Spleen (tissue), 11 donors: ENCODE data around the gene NFAT5. TPM values are rescaled to one million over a fixed set of nuclear protein-coding genes. Genes with fewer than 3 reads are reported as not detected.

Source experiments
- DNase-seq: peaks from one replicate; pipeline ENCODE4 v3.0.0-alpha.2; 2020
- H3K27ac ChIP-seq, 8 donors: fragments of 200-600 bp; sonication (generic) in 7 of 8; 1 replicate in 4 of 8; 2 replicates in 4 of 8; pipeline versions ENCODE4 v1.5.0 to v1.8.0; 2016 to 2021; ENCODE audit warnings: inconsistent platforms in 4 of 8, mild to moderate bottlenecking in 4 of 8, moderate library complexity in 1 of 8
- H3K27me3 ChIP-seq, 7 donors: fragments of 200-600 bp; sonication (generic) in 6 of 7; replicated peaks in 1 of 7; 1 replicate in 4 of 7; 2 replicates in 3 of 7; pipeline versions ENCODE4 v1.5.0 to v1.8.0; 2016 to 2021; ENCODE audit warnings: inconsistent platforms in 3 of 7, mild to moderate bottlenecking in 1 of 7
- H3K36me3 ChIP-seq, 6 donors: fragments of 200-600 bp; sonication (generic) in 5 of 6; 1 replicate in 4 of 6; 2 replicates in 2 of 6; pipeline versions ENCODE4 v1.5.0 to v1.8.0; 2016 to 2021; ENCODE audit warnings: inconsistent platforms in 2 of 6
- H3K4me1 ChIP-seq, 6 donors: fragments of 200-600 bp; sonication (generic) in 5 of 6; 1 replicate in 3 of 6; 2 replicates in 3 of 6; pipeline versions ENCODE4 v1.5.0 to v1.8.0; 2016 to 2021; ENCODE audit warnings: inconsistent platforms in 3 of 6
- H3K4me3 ChIP-seq, 8 donors: fragments of 200-600 bp; sonication (generic) in 7 of 8; 1 replicate in 4 of 8; 2 replicates in 4 of 8; pipeline versions ENCODE4 v1.5.0 to v1.8.0; 2016 to 2021; ENCODE audit warnings: inconsistent platforms in 4 of 8, mild to moderate bottlenecking in 4 of 8, moderate library complexity in 2 of 8
- H3K9me3 ChIP-seq, 8 donors: fragments of 200-600 bp; sonication (generic) in 7 of 8; 1 replicate in 4 of 8; 2 replicates in 4 of 8; pipeline versions ENCODE4 v1.5.0 to v1.8.0; 2016 to 2021; ENCODE audit warnings: inconsistent platforms in 4 of 8
- POLR2A ChIP-seq, 3 donors: fragments of 450-650 bp; IDR thresholded peaks; one replicate each; pipeline ENCODE4 v1.5.1; 2017; ENCODE audit warnings: antibody characterized with exemption in 3 of 3, mild to moderate bottlenecking in 1 of 3
- POLR2AphosphoS5 ChIP-seq, 3 donors: sonication (generic); formaldehyde crosslinking; IDR thresholded peaks; one replicate each; pipeline ENCODE4 v1.5.1; 2017; ENCODE audit warnings: antibody characterized with exemption in 3 of 3
- WGBS, 5 donors: extraction: QIAGEN DNeasy Blood & Tissue Kit in 3 of 5; methylation state at CpG; one replicate each; pipeline versions ENCODE4 v1.1.5 to v1.1.7; 2013 to 2018; 5-methylcytosine and 5-hydroxymethylcytosine counted together
- intact Hi-C: fragments of 100-400 bp; cut with DNase I; formaldehyde crosslinking; loops from one replicate; pipeline ENCODE4 v1.15.0; 2023; ENCODE audit warnings: low total_unique reads
- polyA plus RNA-seq, 3 donors: library from polyadenylated mRNA; stranded (reverse); fragments of 200-250 nt; gene quantifications; one replicate each; pipeline ENCODE4 v1.2.1, GENCODE V29; 2013
- total RNA-seq, 7 donors: library from RNA; depleted of rRNA in 3 of 7; stranded (reverse); fragments of >200 nt in 3 of 7; fragmentation: NEBNext Ultra II Directional in 4 of 7; extraction: Animal tissue kit (Norgen Biotek cat#: 25700) in 4 of 7; gene quantifications; one replicate each; pipeline versions ENCODE4 v1.1.0 to v1.2.1, GENCODE V29; 2016 to 2021
- TF ChIP-seq, protein P1 (sequence below), 11 experiments: fragments of 200-600 bp in 7 of 11; fragments of 450-650 bp in 4 of 11; sonication (generic) in 4 of 11; IDR thresholded peaks in 8 of 11; conservative IDR thresholded peaks in 3 of 11; 1 replicate in 7 of 11; 2 replicates in 4 of 11; pipeline versions ENCODE4 v1.4.0 to v1.8.0; 2016 to 2021; ENCODE audit warnings: antibody characterized with exemption in 11 of 11, inconsistent platforms in 4 of 11, mild to moderate bottlenecking in 1 of 11
- donor health status: healthy with polysubstance abuse.
- donor health status: DM: no; HTN: no; CAD: no; lungs with moderate emphysema.
- donor health status: DM: no; HTN: no; CAD: no.
- donor health status: Bipolar disorder and iron deficiency.
- donor health status: healthy.
- donor health status: DM: no; HTN: no; CAD: no.
- donor health status: DM: yes; HTN: yes; CAD: no.

NFAT5 gene
- total and polyA plus RNA-seq, 10 donors, result 0.79 to 96.8 (median 54.5) TPM

DNA sequence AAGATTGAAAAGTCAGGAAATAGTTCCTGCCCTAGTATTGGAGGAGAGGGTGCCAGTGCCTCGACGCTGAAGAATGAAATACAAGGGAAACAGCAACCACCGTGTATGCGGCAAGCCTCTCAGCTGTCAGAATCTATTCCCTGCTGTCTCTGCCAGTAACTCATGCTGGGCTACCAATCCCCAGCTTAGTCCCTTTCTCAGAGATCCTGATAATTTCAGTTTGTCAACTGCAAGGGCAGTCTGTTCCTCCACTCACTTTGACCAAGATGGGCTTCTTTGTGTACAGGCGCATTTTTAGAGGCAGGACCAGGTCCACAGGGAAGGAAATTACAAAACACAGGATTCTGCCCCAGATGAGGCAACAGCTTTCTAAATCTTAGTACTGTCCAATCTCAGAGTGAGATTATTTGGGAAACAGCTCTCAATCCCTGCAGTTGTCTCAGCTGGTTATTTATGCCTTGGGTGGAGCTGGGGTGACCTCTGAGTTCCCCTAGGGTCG lies 159.3 kb downstream of the NFAT5 start:
- no peaks in the 10 kb centered on the region for H3K36me3 ChIP-seq
- WGBS, 5 donors, result 51 to 77% (median 65%) methylated on average over 6 of the region's 6 CpGs
- no peaks in the 10 kb centered on the region for H3K9me3 ChIP-seq
- intact Hi-C loops, result no loop called here
- TF ChIP-seq, protein P1, sequence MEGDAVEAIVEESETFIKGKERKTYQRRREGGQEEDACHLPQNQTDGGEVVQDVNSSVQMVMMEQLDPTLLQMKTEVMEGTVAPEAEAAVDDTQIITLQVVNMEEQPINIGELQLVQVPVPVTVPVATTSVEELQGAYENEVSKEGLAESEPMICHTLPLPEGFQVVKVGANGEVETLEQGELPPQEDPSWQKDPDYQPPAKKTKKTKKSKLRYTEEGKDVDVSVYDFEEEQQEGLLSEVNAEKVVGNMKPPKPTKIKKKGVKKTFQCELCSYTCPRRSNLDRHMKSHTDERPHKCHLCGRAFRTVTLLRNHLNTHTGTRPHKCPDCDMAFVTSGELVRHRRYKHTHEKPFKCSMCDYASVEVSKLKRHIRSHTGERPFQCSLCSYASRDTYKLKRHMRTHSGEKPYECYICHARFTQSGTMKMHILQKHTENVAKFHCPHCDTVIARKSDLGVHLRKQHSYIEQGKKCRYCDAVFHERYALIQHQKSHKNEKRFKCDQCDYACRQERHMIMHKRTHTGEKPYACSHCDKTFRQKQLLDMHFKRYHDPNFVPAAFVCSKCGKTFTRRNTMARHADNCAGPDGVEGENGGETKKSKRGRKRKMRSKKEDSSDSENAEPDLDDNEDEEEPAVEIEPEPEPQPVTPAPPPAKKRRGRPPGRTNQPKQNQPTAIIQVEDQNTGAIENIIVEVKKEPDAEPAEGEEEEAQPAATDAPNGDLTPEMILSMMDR (IDR thresholded peaks at IDR 0.05 in 8 of 11, conservative IDR thresholded peaks at IDR 0.05 in 3 of 11), result no peak
- no peak for TF ChIP-seq POLR2A (IDR thresholded peaks at IDR 0.05)
- peaks cover 9 to 43% (median 30%) of the 10 kb centered on the region in 6 donors for H3K4me1 ChIP-seq
- peak overlapping the region in 2 of 8 donors; percentile 63 to 72 for H3K4me3 ChIP-seq
- peak; percentile 9 for DNase-seq
- H3K27me3 ChIP-seq, result no peaks in the 10 kb centered on the region
- peak overlapping the region in 6 of 8 donors; percentile 43 to 89 (median 84) for H3K27ac ChIP-seq

DNA sequence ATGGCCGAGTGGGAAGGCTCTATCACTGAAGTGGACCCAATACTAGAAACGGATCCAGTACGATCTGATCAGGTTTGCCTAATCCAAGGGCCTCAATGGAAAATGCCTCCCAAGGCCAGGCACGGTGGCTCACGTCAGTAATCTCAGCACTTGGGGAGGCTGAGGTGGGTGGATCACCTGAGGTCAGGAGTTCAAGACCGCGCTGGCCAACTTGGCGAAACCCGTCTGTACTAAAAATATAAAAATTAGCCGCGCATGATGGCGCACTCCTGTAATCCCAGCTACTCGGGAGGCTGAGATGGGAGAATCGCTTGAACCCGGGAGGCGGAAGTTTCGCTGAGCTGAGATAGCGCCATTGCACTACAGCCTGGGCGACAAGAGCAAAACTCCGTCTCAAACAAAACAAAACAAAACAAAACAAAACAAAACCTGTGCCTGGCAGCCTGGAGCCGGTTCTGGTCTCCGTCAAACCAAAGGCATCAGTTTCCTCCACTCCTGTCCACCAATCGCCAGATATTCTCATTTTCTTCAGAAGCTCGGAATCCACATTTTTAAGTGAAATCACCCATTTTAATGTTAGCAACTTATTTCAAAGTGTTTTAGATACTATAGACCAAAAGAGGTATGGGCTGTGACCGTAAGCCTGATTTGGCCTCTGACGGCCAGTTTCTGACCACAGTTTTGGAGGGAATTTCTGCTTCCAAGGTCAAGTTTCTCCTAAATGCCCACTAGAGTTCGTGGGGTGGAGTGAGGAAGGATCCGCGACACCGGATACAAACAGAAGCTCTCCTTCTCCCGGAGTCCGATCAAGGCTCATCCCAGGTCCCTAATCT lies 159.9 kb downstream of the NFAT5 start:
- Histone ChIP-seq H3K27me3 (no peaks in the 10 kb centered on the region), H3K4me3 (peak overlapping the region; percentile 54 to 72 (median 60)), H3K4me1 (peaks cover 9 to 43% (median 30%) of the 10 kb centered on the region in 6 donors), H3K9me3 (no peaks in the 10 kb centered on the region), H3K36me3 (no peaks in the 10 kb centered on the region), H3K27ac (peak overlapping the region; percentile 55 to 89 (median 81))
- peak; percentile 35 for DNase-seq
- intact Hi-C loops, result no loop called here
- no peak for TF ChIP-seq POLR2AphosphoS5 (IDR thresholded peaks at IDR 0.05)
- no peak for TF ChIP-seq POLR2A (IDR thresholded peaks at IDR 0.05)
- TF ChIP-seq, protein P1 (IDR thresholded peaks at IDR 0.05 in 8 of 11, conservative IDR thresholded peaks at IDR 0.05 in 3 of 11), result no peak
- 67 to 70% (median 69%) methylated on average over 32 of the region's 32 CpGs for WGBS, 5 donors

DNA sequence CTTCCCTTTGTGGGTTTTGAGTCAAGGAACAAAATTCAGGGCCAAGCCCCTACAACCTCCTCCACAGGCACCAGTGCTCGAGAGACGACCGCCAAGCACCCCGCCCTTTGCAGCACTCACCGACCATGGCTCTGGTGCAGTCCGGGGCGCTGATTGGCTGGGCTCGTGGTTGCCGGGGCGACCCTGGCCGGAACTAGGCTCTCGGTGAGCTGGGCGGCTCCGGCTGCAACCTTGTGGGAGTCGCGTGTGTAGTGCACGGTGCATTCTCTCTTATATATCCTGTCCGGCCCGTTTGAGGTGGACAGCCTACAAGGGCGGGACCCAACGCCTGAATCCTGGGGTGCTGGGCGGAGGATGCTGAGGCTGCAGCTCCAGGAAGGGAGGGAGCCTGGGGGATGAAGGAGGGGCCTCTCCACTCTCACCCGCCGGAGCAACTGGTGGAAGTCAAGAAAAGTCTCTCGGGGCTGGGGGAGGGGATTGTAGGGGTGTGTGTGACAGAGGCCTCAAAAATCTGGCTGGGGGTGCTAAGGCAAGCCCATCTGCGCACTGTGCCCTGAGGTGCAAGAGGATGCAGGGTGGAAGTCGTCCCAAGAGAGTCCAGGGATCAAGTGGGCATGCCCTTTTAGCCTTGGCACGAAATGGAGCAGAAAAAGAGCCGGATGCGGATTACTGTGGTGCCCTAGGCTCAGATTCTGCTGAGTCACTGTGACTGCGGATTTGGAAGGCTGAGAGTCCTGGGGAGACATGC lies 160.7 kb downstream of the NFAT5 start, which contains the start of gene NQO1:
NQO1 (minus strand) TSS at position 248 of the 748 bp plus-strand sequence; CDS start at position 127, 121 bp downstream.
- Histone ChIP-seq H3K36me3 (no peaks in the 10 kb centered on the region), H3K27me3 (no peaks in the 10 kb centered on the region), H3K4me1 (peaks cover 9 to 43% (median 30%) of the 10 kb centered on the region in 6 donors), H3K4me3 (peak within 1 kb of the TSS; percentile 54 to 72 (median 60)), H3K27ac (peak within 1 kb of the TSS; percentile 55 to 89 (median 81)), H3K9me3 (no peaks in the 10 kb centered on the region)
- 0 to 2% (median 1%) methylated on average over 27 to 31 of the region's 31 CpGs for WGBS, 5 donors
- TF ChIP-seq POLR2A (IDR thresholded peaks at IDR 0.05) (peak in 2 of 3 donors; percentile 10 to 48), POLR2AphosphoS5 (IDR thresholded peaks at IDR 0.05) (peak; percentile 83 to 91 (median 89))
- TF ChIP-seq, protein P1 (IDR thresholded peaks at IDR 0.05 in 8 of 11, conservative IDR thresholded peaks at IDR 0.05 in 3 of 11), result no peak
- DNase-seq, result peak; percentile 99
- intact Hi-C loops, result no loop called here
